GM06990 (cell line): Measurements from ENCODE around the gene HSD17B8.
A peak's percentile ranks its signal among the peaks of the same experiment; 100 is the strongest.

ENCODE experiments used
- DNase-seq: peaks from one replicate; pipeline ENCODE4 v3.0.0-alpha.2; 2011; ENCODE audit not compliant: insufficient read length; ENCODE audit errors: extremely low read depth
- H3K27me3 ChIP-seq: replicated peaks from 2 replicates; pipeline ENCODE4 v1.6.0; 2011; ENCODE audit warnings: low read length; ENCODE audit not compliant: control insufficient read depth, insufficient read depth
- H3K36me3 ChIP-seq: 2 replicates; pipeline ENCODE4 v1.5.1; 2011; ENCODE audit warnings: low read length; ENCODE audit not compliant: control insufficient read depth, insufficient read depth
- H3K4me3 ChIP-seq: replicated peaks from 2 replicates; pipeline ENCODE4 v1.5.1; 2011; ENCODE audit warnings: low read depth, mild to moderate bottlenecking, control low read depth, low read length
- CTCF ChIP-seq: IDR thresholded peaks from 2 replicates; pipeline ENCODE4 v1.5.1; 2011; ENCODE audit warnings: low read length, control low read depth, mild to moderate bottlenecking, inconsistent platforms; ENCODE audit not compliant: insufficient read depth, poor library complexity, severe bottlenecking

HSD17B8 gene

DNA sequence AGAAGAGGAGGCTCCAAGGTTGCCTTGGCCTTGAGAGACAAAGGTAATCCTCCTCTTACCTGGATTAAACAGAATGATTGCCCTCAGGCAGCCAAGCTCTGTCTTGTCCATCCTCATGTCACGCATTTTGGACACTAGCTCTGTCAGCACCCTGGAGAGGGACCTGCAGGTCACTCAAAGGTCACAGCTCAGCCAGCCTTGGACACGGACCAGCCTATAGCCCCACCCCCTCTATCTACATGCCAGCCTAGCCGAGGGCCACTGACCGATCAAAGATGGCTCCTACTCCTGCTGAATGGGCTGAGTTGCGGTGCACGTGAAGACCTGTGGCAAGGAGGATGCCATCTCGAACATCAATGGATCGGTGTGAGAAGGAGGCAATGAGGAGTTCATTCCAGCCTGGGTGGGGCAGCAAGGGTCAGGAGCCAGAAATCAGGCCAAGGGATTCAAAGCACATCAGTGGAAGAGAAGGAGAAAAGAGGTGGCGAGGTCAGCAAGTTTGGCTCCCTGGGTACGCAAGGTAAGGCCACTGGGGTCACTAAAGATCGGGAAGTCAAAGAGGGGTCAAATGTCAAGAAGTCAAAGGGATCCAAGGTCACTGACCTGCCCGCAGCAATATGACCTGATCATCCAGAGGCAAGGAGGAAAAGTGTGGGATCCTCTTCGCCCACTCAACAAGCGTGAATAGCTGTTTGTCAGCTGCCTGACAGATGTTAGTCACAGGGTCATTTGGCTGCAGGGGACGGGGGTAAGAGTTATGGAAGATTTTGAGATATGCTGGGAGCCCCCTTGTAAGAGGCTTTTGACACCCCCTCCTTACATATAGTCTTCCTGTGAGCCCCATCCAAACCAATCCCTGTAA lies 8.9 kb upstream of the HSD17B8 start:
- H3K36me3 ChIP-seq = peaks cover 16% of the 10 kb centered on the region
- peaks cover 3% of the 10 kb centered on the region for H3K27me3 ChIP-seq
- DNase-seq = no peak
- no peak overlapping the region for H3K4me3 ChIP-seq
- TF ChIP-seq CTCF = no peak

DNA sequence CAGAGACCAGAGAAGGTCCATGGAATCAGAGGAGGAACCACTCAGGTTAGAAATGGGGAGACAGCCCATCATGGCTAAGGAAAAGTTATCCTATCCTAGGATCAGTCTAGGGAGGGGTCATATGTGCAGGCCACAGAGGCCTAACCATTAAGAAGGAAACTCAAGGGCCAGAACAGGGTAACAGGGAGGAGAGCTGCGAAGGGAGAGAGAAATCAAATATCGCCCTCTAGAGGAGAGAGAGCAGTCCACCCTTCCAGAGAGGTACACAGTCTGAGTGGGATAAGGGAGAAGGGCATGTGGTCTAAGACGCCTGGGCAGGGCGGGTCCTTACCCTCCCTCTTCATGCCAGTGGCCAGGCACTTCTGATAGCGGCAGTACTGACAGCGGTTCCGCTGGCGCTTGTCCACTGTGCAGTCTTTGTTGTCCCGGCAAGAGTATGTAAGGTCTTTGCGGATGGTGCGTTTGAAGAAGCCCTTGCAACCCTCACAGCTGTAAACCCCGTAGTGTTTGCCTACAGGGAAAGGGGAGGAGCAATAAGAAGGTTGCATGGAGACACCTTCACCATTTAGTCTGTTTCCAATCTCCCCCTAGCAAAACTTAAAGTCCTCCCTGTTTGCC lies 6.9 kb upstream of the HSD17B8 start:
- H3K4me3 ChIP-seq = no peak overlapping the region
- peak; percentile 40 for DNase-seq
- peaks cover 20% of the 10 kb centered on the region for H3K36me3 ChIP-seq
- peak; percentile 75 for TF ChIP-seq CTCF
- no peaks in the 10 kb centered on the region for H3K27me3 ChIP-seq

- TF ChIP-seq CTCF = no peak
- no peak for DNase-seq
- Histone ChIP-seq H3K36me3 (peaks cover 24% of the 10 kb centered on the region), H3K4me3 (no peak overlapping the region), H3K27me3 (no peaks in the 10 kb centered on the region)
Measured at GRCh38 chr6:33198159-33198852, 6.1 kb upstream of the HSD17B8 start.

GRCh38 chr6:33198853-33199436 lies 5.5 kb upstream of the HSD17B8 start:
- TF ChIP-seq CTCF = no peak
- DNase-seq = no peak
- Histone ChIP-seq H3K4me3 (peak overlapping the region; percentile 97), H3K36me3 (peaks cover 30% of the 10 kb centered on the region), H3K27me3 (no peaks in the 10 kb centered on the region)

- peak; percentile 87 for DNase-seq
- peaks cover 24% of the 10 kb centered on the region for H3K36me3 ChIP-seq
- H3K27me3 ChIP-seq = no peaks in the 10 kb centered on the region
- H3K4me3 ChIP-seq = peak overlapping the region; percentile 97
- no peak for TF ChIP-seq CTCF
Measured at GRCh38 chr6:33199687-33200218, 4.7 kb upstream of the HSD17B8 start.
